KG1 (cell line): ENCODE results near the gene KRTAP16-1.
"Not testable (repeated sequence)": the region's sequence is repeated elsewhere in the genome, so short reads cannot be mapped to it uniquely, and the experiment has no call there.

Source experiments
- DNase-seq: peaks from one replicate; lab custom pipeline; 2025; lab: John Stamatoyannopoulos, UW

The KRTAP16-1 gene

GRCh38 chr17:41301916-41302901, 6.9 kb downstream of the KRTAP16-1 start, which contains the start of gene KRTAP29-1:
Gene KRTAP29-1, minus strand, starts transcription at chr17:41302851. Its CDS starts 0 bp downstream, at chr17:41302851.
- DNase-seq, result no peak

GRCh38 chr17:41301204-41301790, 7.8 kb downstream of the KRTAP16-1 start:
- no peak for DNase-seq

DNA sequence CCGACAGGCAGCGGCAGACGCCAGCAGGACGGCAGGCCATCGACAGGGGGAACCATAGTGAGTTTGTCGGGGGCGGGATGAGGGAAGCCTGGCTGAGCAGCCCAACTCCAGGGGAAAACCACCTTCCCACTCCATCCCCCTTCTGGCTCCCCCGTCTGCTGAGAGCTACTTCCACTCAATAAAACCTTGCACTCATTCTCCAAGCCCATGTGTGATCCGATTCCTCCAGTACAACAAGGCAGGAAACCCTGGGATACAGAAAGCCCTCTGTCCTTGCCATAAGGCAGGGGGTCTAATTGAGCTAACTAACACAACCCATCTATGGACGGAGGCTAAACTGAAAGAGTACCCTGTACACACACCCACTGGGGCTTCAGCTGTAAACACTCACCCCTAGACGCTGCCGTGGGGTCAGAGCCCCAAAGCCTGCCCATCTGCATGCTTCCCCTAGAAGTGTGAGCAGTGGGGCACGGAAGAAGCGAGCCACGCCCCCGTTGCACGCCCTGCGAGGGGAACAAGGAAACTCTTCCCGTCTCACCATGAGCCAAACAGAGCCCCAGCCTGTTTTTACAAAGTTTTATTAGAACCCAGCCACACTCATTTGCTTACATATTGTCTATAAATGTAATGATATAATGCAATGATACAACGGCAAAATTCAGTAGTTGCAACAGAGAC, 10.5 kb downstream of the KRTAP16-1 start:
- no peak for DNase-seq

- DNase-seq, result no peak
These were observed 12.3 kb downstream of the KRTAP16-1 start for GRCh38 chr17:41296846-41297245.

GRCh38 chr17:41294016-41294415, 15.1 kb downstream of the KRTAP16-1 start:
- no peak for DNase-seq

GRCh38 chr17:41287050-41287449, 22.1 kb downstream of the KRTAP16-1 start:
- DNase-seq, result no peak

DNA sequence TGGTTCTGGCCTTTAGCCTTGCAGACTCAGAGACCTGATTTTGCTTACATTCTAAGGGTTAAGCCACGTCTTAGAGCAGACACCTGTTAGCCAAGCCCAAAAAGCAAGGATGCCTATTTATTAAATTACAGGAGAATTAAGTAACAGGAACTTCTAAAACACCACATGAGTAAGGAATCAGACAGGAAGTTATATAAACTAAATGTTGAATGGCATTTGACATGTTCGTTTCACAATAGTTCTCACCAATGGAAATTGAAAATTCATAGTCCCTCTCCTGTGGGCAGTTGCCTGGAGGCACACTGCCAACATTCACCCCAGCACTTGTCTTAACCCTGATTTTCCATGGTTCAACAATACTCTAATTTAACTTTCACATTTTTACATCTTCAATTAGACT, 24.6 kb downstream of the KRTAP16-1 start:
- no peak for DNase-seq

GRCh38 chr17:41284043-41284442, 25.1 kb downstream of the KRTAP16-1 start:
- DNase-seq, result no peak

GRCh38 chr17:41278176-41278955, 30.7 kb downstream of the KRTAP16-1 start:
- DNase-seq, result no peak

- not testable (repeated sequence) for DNase-seq
These were observed 33.4 kb downstream of the KRTAP16-1 start, which contains the start of gene KRTAP9-7 for GRCh38 chr17:41275648-41276190. Gene KRTAP9-7, plus strand, starts transcription at chr17:41275698. Its CDS starts 0 bp downstream, at chr17:41275698.

GRCh38 chr17:41271858-41272257, 37.3 kb downstream of the KRTAP16-1 start:
- no peak for DNase-seq

DNA sequence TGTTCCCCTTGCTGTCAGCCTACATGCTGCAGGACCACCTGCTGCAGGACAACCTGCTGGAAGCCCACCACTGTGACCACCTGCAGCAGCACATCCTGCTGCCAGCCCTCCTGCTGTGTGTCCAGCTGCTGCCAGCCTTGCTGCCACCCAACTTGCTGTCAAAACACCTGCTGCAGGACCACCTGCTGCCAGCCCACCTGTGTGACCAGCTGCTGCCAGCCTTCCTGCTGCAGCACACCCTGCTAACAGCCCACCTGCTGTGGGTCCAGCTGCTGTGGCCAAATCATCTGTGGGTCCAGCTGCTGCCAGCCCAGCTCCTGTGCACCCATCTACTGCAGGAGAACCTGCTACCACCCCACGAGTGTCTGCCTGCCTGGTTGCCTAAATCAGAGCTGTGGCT, 37.8 kb downstream of the KRTAP16-1 start:
- DNase-seq, result not testable (repeated sequence)

DNA sequence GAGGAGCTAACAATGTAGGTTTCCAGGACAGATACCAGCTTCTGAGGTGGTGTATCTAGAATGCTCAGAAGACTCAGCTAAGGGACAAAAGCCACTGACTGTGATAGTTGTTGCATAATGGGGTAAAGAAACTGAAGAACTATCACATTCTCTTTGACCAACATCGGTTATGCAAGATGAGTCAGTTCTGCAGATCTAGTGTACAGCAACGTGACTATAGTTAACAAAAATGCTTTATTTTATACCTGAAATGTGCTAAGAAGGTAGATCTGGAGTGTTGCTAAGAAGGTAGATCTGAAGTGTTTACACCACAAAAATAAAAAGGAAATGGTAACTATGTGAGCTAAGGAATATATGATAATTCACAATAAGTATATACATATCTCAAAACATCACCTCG, 41.4 kb downstream of the KRTAP16-1 start:
- DNase-seq, result no peak

DNA sequence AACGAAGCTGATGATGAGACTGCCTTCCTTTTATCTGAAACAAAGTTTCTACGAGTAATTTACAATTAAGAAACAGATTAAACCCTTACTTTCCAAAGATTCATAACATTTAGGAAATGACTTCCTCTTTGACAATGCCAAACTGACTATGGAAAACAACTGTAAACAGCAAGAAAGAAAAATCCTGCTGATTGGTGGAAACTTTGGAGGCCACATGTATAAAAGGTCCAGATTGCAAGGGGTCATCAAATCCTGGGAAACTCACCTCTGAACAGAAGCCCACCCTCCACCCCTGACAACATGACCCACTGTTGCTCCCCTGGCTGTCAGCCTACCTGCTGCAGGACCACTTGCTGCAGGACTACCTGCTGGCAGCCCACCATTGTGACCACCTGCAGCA, 44.0 kb downstream of the KRTAP16-1 start, which contains the start of gene KRTAP9-6:
Gene KRTAP9-6 (plus strand): TSS at position 301 of the 400 bp plus-strand sequence. CDS start 0 bp downstream, at position 301.
- no peak for DNase-seq

DNA sequence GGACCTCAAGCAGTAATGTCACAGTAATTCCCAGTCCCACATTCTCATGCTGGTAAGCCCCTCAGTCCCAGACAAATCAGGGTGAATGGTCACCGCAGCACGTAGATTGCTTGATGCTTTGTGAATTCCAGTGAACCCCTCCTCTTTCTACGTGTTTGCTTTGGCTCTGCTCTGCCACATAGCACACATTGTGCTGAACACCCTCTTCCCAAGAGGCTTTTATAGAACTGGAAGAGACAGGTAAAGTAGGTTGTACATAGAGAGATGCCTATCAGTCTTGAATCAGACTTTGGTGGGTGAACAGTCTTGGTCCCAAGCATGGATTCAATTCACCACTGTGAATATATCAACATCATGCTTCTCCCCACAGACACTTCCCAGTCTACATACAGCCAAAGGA, 44.5 kb downstream of the KRTAP16-1 start:
- DNase-seq, result no peak

- no peak for DNase-seq
These were observed 45.9 kb downstream of the KRTAP16-1 start for GRCh38 chr17:41263212-41263611.

- DNase-seq, result no peak
These were observed 50.7 kb downstream of the KRTAP16-1 start for GRCh38 chr17:41258406-41258805.
